ENCODE results near the gene FAM219A. TPM values are rescaled to one million over a fixed set of nuclear protein-coding genes. Genes with fewer than 3 reads are reported as not detected.

FAM219A gene
- total RNA-seq, 1 donor from 2014 or later, result 16.5 TPM

- intact Hi-C loops (cut with micrococcal nuclease), result no loop called here
- Mint-ChIP-seq H3K9me3 (no peaks in the 10 kb centered on the region), H3K27me3 (ENCODE audit: insufficient read depth) (peaks cover 17% of the 10 kb centered on the region), H3K27ac (no peak overlapping the region), H3K4me3 (no peak overlapping the region), H3K4me1 (ENCODE audit: low read depth) (peaks cover 38% of the 10 kb centered on the region), H3K36me3 (ENCODE audit: low read depth) (no peaks in the 10 kb centered on the region)
- DNase-seq (ENCODE audit: low spot score), result no peak
Observed at GRCh38 chr9:34383904-34384303, 74.5 kb downstream of the FAM219A start.

- Mint-ChIP-seq H3K36me3 (ENCODE audit: low read depth) (no peaks in the 10 kb centered on the region), H3K9me3 (no peaks in the 10 kb centered on the region), H3K27ac (no peak overlapping the region), H3K4me3 (no peak overlapping the region), H3K27me3 (ENCODE audit: insufficient read depth) (peaks cover 19% of the 10 kb centered on the region), H3K4me1 (ENCODE audit: low read depth) (peaks cover 43% of the 10 kb centered on the region)
- no peak for DNase-seq (ENCODE audit: low spot score)
- intact Hi-C loops (cut with micrococcal nuclease), result no loop called here
Observed at GRCh38 chr9:34382879-34383278, 75.5 kb downstream of the FAM219A start.

DNA sequence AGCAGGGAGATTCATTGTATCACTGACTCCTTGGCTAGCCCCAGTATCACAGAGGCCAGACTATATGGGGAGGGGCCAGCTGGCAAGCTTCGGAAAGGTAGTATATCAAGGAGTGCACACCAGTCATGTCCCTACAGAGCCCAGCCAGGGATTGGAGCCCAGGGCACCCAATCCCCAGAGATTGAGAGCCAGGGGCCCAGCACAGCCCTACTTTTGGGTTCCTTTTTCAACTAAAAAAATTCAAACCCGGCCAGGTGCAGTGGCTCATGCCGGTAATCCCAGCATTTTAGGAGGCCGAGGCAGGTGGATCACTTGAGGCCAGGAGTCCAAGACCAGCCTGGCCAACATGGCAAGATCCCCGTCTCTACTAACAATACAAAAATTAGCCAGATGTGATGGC is 76.3 kb downstream of the FAM219A start:
- Mint-ChIP-seq H3K27me3 (ENCODE audit: insufficient read depth) (peaks cover 19% of the 10 kb centered on the region), H3K27ac (no peak overlapping the region), H3K36me3 (ENCODE audit: low read depth) (no peaks in the 10 kb centered on the region), H3K9me3 (no peaks in the 10 kb centered on the region), H3K4me3 (peak overlapping the region; percentile 86), H3K4me1 (ENCODE audit: low read depth) (peaks cover 43% of the 10 kb centered on the region)
- no peak for DNase-seq (ENCODE audit: low spot score)
- intact Hi-C loops (cut with micrococcal nuclease), result no loop called here

- no peak for DNase-seq (ENCODE audit: low spot score)
- no peaks in the 10 kb centered on the region for H3K36me3 Mint-ChIP-seq (ENCODE audit: low read depth)
- H3K27ac Mint-ChIP-seq, result no peak overlapping the region
- H3K4me3 Mint-ChIP-seq, result peak overlapping the region; percentile 86
- intact Hi-C loops (cut with micrococcal nuclease), result no loop called here
- H3K27me3 Mint-ChIP-seq (ENCODE audit: insufficient read depth), result peaks cover 19% of the 10 kb centered on the region
- peaks cover 44% of the 10 kb centered on the region for H3K4me1 Mint-ChIP-seq (ENCODE audit: low read depth)
- H3K9me3 Mint-ChIP-seq, result no peaks in the 10 kb centered on the region
Observed at GRCh38 chr9:34381323-34381722, 77.0 kb downstream of the FAM219A start.

GRCh38 chr9:34380511-34381315 is 77.7 kb downstream of the FAM219A start:
- H3K36me3 Mint-ChIP-seq (ENCODE audit: low read depth), result no peaks in the 10 kb centered on the region
- peaks cover 50% of the 10 kb centered on the region for H3K4me1 Mint-ChIP-seq (ENCODE audit: low read depth)
- peak overlapping the region; percentile 37 for H3K27ac Mint-ChIP-seq
- intact Hi-C loops (cut with micrococcal nuclease), result loop anchor here (1.0 kb wide), 3 partner anchors 78 to 322 kb away; partner anchors contain the start of genes DCAF12, DNAI1 and FAM219A
- H3K27me3 Mint-ChIP-seq (ENCODE audit: insufficient read depth), result peaks cover 23% of the 10 kb centered on the region
- H3K9me3 Mint-ChIP-seq, result no peaks in the 10 kb centered on the region
- peak; percentile 69 for DNase-seq (ENCODE audit: low spot score)
- peak overlapping the region; percentile 86 for H3K4me3 Mint-ChIP-seq

GRCh38 chr9:34380034-34380510 is 78.3 kb downstream of the FAM219A start:
- intact Hi-C loops (cut with micrococcal nuclease), result loop anchor here (1.0 kb wide), 3 partner anchors 78 to 322 kb away; partner anchors contain the start of genes DCAF12, DNAI1 and FAM219A
- Mint-ChIP-seq H3K9me3 (no peaks in the 10 kb centered on the region), H3K27me3 (ENCODE audit: insufficient read depth) (peaks cover 20% of the 10 kb centered on the region), H3K4me3 (peak overlapping the region; percentile 86), H3K4me1 (ENCODE audit: low read depth) (peaks cover 55% of the 10 kb centered on the region), H3K27ac (peak overlapping the region; percentile 37), H3K36me3 (ENCODE audit: low read depth) (no peaks in the 10 kb centered on the region)
- DNase-seq (ENCODE audit: low spot score), result no peak

DNA sequence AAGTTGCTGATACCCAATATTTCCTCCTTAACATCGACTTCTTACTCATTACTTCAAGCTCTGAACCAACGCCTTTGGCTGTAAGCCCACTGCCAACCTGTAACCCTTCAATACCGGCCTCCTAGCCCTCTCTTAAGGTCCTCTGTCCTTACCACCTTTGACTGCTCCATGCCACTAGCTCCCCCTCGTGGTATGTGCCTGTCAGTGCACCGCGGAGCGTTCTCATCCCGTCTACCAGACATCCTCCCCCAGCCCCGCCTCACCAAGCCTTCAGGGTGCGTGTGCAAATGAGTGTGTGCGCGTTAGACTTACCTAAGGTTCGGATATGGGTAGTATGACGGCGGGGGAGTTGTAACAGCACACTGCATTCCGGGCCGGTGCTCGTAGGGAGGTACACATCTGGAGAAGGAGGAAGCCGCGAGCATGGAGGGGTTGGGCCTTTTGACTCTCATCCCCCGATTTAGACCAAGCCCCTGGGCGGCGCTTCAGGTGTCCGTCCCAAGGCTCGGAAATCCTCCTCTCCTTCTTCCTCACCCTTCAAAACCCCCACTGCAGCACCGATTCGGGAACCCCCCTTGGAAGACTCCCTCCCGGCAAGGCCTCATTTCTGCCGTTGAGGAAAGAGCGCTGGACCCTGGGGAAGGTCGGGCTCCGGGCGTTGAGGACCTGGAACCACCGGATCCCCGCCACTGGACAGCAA is 78.9 kb downstream of the FAM219A start:
- H3K4me3 Mint-ChIP-seq, result peak overlapping the region; percentile 86
- intact Hi-C loops (cut with micrococcal nuclease), result loop anchor here (1.0 to 2.0 kb wide), 7 partner anchors 47 to 563 kb away; partner anchors contain the start of genes DCAF12, DNAI1, FAM219A and UBE2R2
- H3K27ac Mint-ChIP-seq, result peak overlapping the region; percentile 85
- DNase-seq (ENCODE audit: low spot score), result peak; percentile 87
- peaks cover 55% of the 10 kb centered on the region for H3K4me1 Mint-ChIP-seq (ENCODE audit: low read depth)
- no peaks in the 10 kb centered on the region for H3K9me3 Mint-ChIP-seq
- peaks cover 19% of the 10 kb centered on the region for H3K27me3 Mint-ChIP-seq (ENCODE audit: insufficient read depth)
- H3K36me3 Mint-ChIP-seq (ENCODE audit: low read depth), result no peaks in the 10 kb centered on the region

GRCh38 chr9:34378376-34379060 is 79.9 kb downstream of the FAM219A start:
- intact Hi-C loops (cut with micrococcal nuclease), result loop anchor here (1.0 to 2.0 kb wide), 4 partner anchors 46 to 562 kb away; partner anchors contain the start of gene UBE2R2
- Mint-ChIP-seq H3K4me3 (peak overlapping the region; percentile 40), H3K27me3 (ENCODE audit: insufficient read depth) (peaks cover 19% of the 10 kb centered on the region), H3K36me3 (ENCODE audit: low read depth) (no peaks in the 10 kb centered on the region), H3K9me3 (no peaks in the 10 kb centered on the region), H3K4me1 (ENCODE audit: low read depth) (peaks cover 47% of the 10 kb centered on the region), H3K27ac (peak overlapping the region; percentile 5)
- no peak for DNase-seq (ENCODE audit: low spot score)

DNA sequence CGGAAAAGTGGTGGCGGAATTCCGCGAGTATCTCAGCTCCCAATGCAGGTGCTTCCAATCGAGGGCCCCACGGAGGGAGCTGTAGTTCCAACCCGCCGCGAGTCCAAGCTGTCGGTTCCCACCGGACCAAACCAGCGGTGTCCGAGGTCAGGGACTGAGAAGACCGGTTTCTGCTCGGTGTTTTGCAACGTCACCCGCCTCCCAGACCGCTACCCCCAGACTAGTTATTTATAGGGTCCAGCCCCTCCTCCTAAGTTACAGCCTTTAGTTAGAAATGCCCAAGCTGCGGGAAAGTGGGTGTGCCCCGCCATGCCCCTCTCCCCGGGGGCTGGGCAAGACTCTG is 81.0 kb downstream of the FAM219A start:
- Mint-ChIP-seq H3K27ac (no peak overlapping the region), H3K9me3 (no peaks in the 10 kb centered on the region), H3K4me3 (peak overlapping the region; percentile 88), H3K27me3 (ENCODE audit: insufficient read depth) (peaks cover 17% of the 10 kb centered on the region), H3K4me1 (ENCODE audit: low read depth) (peaks cover 47% of the 10 kb centered on the region), H3K36me3 (ENCODE audit: low read depth) (no peaks in the 10 kb centered on the region)
- no peak for DNase-seq (ENCODE audit: low spot score)
- intact Hi-C loops (cut with micrococcal nuclease), result loop anchor here (1.0 to 2.0 kb wide), 4 partner anchors 49 to 737 kb away; partner anchors contain the start of genes ATOSB, KIF24, NUDT2 and UBAP1

- peak; percentile 97 for DNase-seq (ENCODE audit: low spot score)
- peak within 1 kb of the TSS; percentile 88 for H3K4me3 Mint-ChIP-seq
- no peaks in the 10 kb centered on the region for H3K36me3 Mint-ChIP-seq (ENCODE audit: low read depth)
- intact Hi-C loops (cut with micrococcal nuclease), result loop anchor here (1.0 to 2.0 kb wide), 4 partner anchors 48 to 738 kb away; partner anchors contain the start of genes ATOSB, KIF24, NUDT2 and UBAP1
- H3K9me3 Mint-ChIP-seq, result no peaks in the 10 kb centered on the region
- H3K27ac Mint-ChIP-seq, result peak within 1 kb of the TSS; percentile 32
- peaks cover 13% of the 10 kb centered on the region for H3K27me3 Mint-ChIP-seq (ENCODE audit: insufficient read depth)
- H3K4me1 Mint-ChIP-seq (ENCODE audit: low read depth), result peaks cover 45% of the 10 kb centered on the region
Observed at GRCh38 chr9:34376596-34377403, 81.6 kb downstream of the FAM219A start, which contains the start of gene MYORG. Gene MYORG (minus strand): TSS chr9:34376898. CDS start chr9:34372943, 3,955 bp downstream.

DNA sequence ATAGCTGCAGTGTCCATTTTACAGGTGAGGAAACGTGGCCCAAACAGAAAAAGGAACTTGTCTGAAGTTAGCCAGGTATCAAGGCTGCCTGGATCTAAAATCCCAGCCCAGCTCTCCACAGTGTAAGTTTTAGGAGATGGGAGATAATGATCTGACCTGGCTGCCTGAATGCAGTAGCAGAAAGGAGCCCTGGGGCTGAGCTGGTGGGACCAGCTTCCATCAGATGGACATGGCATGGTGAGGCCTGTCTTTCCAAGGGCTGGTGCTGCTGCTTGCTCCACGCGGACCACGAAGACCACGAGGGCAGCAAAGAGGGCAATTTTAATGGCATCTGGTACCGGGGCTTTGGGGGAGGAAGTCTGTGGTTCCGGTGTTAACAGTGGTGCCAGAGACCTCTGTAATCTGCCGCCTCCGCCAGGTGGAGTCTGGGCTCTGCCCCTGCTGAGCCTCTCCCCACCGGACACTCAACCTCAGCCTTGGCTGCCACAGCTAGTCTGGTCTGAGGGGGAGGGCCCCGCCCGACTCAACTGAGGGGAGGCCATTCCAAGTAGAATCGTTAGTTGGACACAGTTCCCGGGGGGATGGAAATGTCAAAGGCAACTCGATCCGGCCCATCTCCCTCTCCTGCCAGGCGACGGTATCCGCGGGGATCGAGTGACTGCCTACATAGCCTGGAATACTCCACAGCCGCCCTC is 82.3 kb downstream of the FAM219A start:
- Mint-ChIP-seq H3K9me3 (no peaks in the 10 kb centered on the region), H3K27ac (peak overlapping the region; percentile 32), H3K36me3 (ENCODE audit: low read depth) (peaks cover 3% of the 10 kb centered on the region), H3K4me1 (ENCODE audit: low read depth) (peaks cover 38% of the 10 kb centered on the region), H3K27me3 (ENCODE audit: insufficient read depth) (peaks cover 10% of the 10 kb centered on the region), H3K4me3 (peak overlapping the region; percentile 88)
- intact Hi-C loops (cut with micrococcal nuclease), result loop anchor here (2.0 kb wide), 3 partner anchors 47 to 739 kb away; partner anchors contain the start of genes ATOSB, KIF24, NUDT2 and UBAP1
- no peak for DNase-seq (ENCODE audit: low spot score)

Measured in activated T-helper 1 cell treated with anti-CD3 and anti-CD28 coated beads, Interleukin-12 subunit alpha, Interleukin-12 subunit beta, Interleukin-2, Interleukin-4 antibody, amounts not matched to agents 30 ng/mL and 10 ng/mL and 1 ng/mL, durations not matched to agents 14 hours and 24 hours and 36 hours (primary cell).